ENCODE measurements around the gene GNAS-AS1.

GNAS-AS1 gene

GRCh38 chr20:58808271-58809046, 42.2 kb downstream of the GNAS-AS1 start:
- DNase-seq (ENCODE audit: low read depth) = no peak

- DNase-seq (ENCODE audit: low read depth) = no peak
Observed at GRCh38 chr20:58807801-58808200, 42.9 kb downstream of the GNAS-AS1 start.

GRCh38 chr20:58803533-58803932, 47.2 kb downstream of the GNAS-AS1 start:
- no peak for DNase-seq (ENCODE audit: low read depth)

GRCh38 chr20:58802061-58802460, 48.6 kb downstream of the GNAS-AS1 start:
- DNase-seq (ENCODE audit: low read depth) = no peak

- no peak for DNase-seq (ENCODE audit: low read depth)
Observed at GRCh38 chr20:58800134-58800871, 50.4 kb downstream of the GNAS-AS1 start.

GRCh38 chr20:58797371-58798338, 53.0 kb downstream of the GNAS-AS1 start:
- DNase-seq (ENCODE audit: low read depth) = no peak

- DNase-seq (ENCODE audit: low read depth) = no peak
Observed at GRCh38 chr20:58795923-58796245, 54.8 kb downstream of the GNAS-AS1 start.

GRCh38 chr20:58795181-58795922, 55.4 kb downstream of the GNAS-AS1 start:
- DNase-seq (ENCODE audit: low read depth) = no peak

- no peak for DNase-seq (ENCODE audit: low read depth)
Observed at GRCh38 chr20:58794510-58795180, 56.1 kb downstream of the GNAS-AS1 start.

- no peak for DNase-seq (ENCODE audit: low read depth)
Observed at GRCh38 chr20:58793512-58794420, 56.9 kb downstream of the GNAS-AS1 start.

- DNase-seq (ENCODE audit: low read depth) = no peak
Observed at GRCh38 chr20:58792426-58792825, 58.3 kb downstream of the GNAS-AS1 start.

- DNase-seq (ENCODE audit: low read depth) = no peak
Observed at GRCh38 chr20:58791286-58791685, 59.4 kb downstream of the GNAS-AS1 start.

- no peak for DNase-seq (ENCODE audit: low read depth)
Observed at GRCh38 chr20:58790454-58790853, 60.2 kb downstream of the GNAS-AS1 start.

GRCh38 chr20:58788896-58789544, 61.7 kb downstream of the GNAS-AS1 start:
- no peak for DNase-seq (ENCODE audit: low read depth)

GRCh38 chr20:58787211-58788005, 63.3 kb downstream of the GNAS-AS1 start:
- DNase-seq (ENCODE audit: low read depth) = no peak

- no peak for DNase-seq (ENCODE audit: low read depth)
Observed at GRCh38 chr20:58784321-58785074, 66.2 kb downstream of the GNAS-AS1 start.

GRCh38 chr20:58783511-58784011, 67.1 kb downstream of the GNAS-AS1 start:
- DNase-seq (ENCODE audit: low read depth) = no peak

- DNase-seq (ENCODE audit: low read depth) = no peak
Observed at GRCh38 chr20:58781138-58781537, 69.6 kb downstream of the GNAS-AS1 start.
